ENCODE results near the gene HBM.
"Not testable (repeated sequence)": the region's sequence is repeated elsewhere in the genome, so short reads cannot be mapped to it uniquely, and the experiment has no call there.

DNA sequence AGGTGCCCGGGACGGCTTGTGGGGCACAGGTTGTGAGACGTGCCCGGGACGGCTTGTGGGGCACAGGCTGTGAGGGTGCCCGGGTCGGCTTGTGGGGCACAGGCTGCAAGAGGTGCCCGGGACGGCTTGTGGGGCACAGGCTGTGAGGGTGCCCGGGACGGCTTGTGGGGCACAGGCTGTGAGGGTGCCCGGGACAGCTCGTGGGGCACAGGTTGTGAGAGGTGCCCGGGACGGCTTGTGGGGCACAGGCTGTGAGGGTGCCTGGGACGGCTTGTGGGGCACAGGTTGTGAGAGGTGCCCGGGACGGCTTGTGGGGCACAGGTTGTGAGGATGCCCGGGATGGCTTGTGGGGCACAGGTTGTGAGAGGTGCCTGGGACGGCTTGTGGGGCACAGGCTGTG, 5.5 kb upstream of the HBM start:
- TF ChIP-seq, protein P1, sequence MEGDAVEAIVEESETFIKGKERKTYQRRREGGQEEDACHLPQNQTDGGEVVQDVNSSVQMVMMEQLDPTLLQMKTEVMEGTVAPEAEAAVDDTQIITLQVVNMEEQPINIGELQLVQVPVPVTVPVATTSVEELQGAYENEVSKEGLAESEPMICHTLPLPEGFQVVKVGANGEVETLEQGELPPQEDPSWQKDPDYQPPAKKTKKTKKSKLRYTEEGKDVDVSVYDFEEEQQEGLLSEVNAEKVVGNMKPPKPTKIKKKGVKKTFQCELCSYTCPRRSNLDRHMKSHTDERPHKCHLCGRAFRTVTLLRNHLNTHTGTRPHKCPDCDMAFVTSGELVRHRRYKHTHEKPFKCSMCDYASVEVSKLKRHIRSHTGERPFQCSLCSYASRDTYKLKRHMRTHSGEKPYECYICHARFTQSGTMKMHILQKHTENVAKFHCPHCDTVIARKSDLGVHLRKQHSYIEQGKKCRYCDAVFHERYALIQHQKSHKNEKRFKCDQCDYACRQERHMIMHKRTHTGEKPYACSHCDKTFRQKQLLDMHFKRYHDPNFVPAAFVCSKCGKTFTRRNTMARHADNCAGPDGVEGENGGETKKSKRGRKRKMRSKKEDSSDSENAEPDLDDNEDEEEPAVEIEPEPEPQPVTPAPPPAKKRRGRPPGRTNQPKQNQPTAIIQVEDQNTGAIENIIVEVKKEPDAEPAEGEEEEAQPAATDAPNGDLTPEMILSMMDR (IDR thresholded peaks at IDR 0.05): not testable (repeated sequence)
- not testable (repeated sequence) for TF ChIP-seq POLR2AphosphoS5 (IDR thresholded peaks at IDR 0.05; ENCODE audit: insufficient read depth in 1 of 2, low read depth in 1 of 2)

Data from vagina (tissue), 2 donors.